Transverse colon (tissue), 4 donors: ENCODE measurements around the gene RAB24. TPM values are rescaled to one million over a fixed set of nuclear protein-coding genes. Genes with fewer than 3 reads are reported as not detected.

Source experiments
- DNase-seq: peaks from one replicate; pipeline ENCODE4 v3.0.0-alpha.2; 2019
- H3K27ac ChIP-seq, 4 donors: fragments of 200-600 bp; sonication (generic); 2 replicates each; pipeline ENCODE4 v1.5.1; 2016 to 2018; ENCODE audit warnings: inconsistent platforms in 4 of 4
- H3K27me3 ChIP-seq: fragments of 200-600 bp; sonication (generic); 2 replicates; pipeline ENCODE4 v1.5.1; 2017; ENCODE audit warnings: inconsistent platforms
- H3K36me3 ChIP-seq, 4 donors: fragments of 200-600 bp; sonication (generic); 2 replicates each; pipeline ENCODE4 v1.5.1; 2017 to 2019; ENCODE audit warnings: inconsistent platforms in 4 of 4
- H3K4me1 ChIP-seq, 4 donors: fragments of 200-600 bp; sonication (generic); 2 replicates each; pipeline ENCODE4 v1.5.1; 2017 to 2020; ENCODE audit warnings: inconsistent platforms in 4 of 4
- H3K4me3 ChIP-seq, 4 donors: fragments of 200-600 bp; sonication (generic); 1 replicate in 1 of 4; 2 replicates in 3 of 4; pipeline versions ENCODE4 v1.5.1 to v1.6.1; 2017 to 2019; ENCODE audit warnings: inconsistent platforms in 4 of 4
- H3K9me3 ChIP-seq, 2 donors: fragments of 200-600 bp; sonication (generic); 2 replicates each; pipeline ENCODE4 v1.5.1; 2017 to 2019; ENCODE audit warnings: inconsistent platforms in 2 of 2
- EP300 ChIP-seq: sonication (generic); formaldehyde crosslinking; IDR thresholded peaks from one replicate; pipeline ENCODE4 v1.6.1; 2017; ENCODE audit warnings: antibody characterized with exemption, low read depth
- POLR2A ChIP-seq: fragments of 450-650 bp; IDR thresholded peaks from one replicate; pipeline ENCODE4 v1.6.1; 2016; ENCODE audit warnings: antibody characterized with exemption, mild to moderate bottlenecking, moderate library complexity
- POLR2AphosphoS5 ChIP-seq, 3 donors: sonication (generic); formaldehyde crosslinking; IDR thresholded peaks; one replicate each; pipeline ENCODE4 v1.6.1; 2016; ENCODE audit warnings: antibody characterized with exemption in 3 of 3
- WGBS, 2 donors: methylation state at CpG; one replicate each; pipeline ENCODE4 v1.1.5; 2018; ENCODE audit warnings: low coverage in 1 of 2; 5-methylcytosine and 5-hydroxymethylcytosine counted together
- in situ Hi-C, 4 donors: fragments of 200-750 bp; cut with MboI; loops; one replicate each; pipeline versions ENCODE4 v1.15.0 to v1.15.1; 2017; ENCODE audit warnings: low sequenced_read_pairs in 3 of 4, low pct_ligation_motif_present in 1 of 4, low pct_unique_long_range_greater_than_20kb in 1 of 4
- intact Hi-C: fragments of 100-400 bp; cut with DNase I; formaldehyde crosslinking; loops from one replicate; pipeline ENCODE4 v1.15.1; 2023; ENCODE audit warnings: low total_unique reads
- total RNA-seq, 4 donors: library from RNA; depleted of rRNA; stranded (reverse); fragments of >200 nt; gene quantifications; one replicate each; pipeline ENCODE4 v1.1.0, GENCODE V29; 2016
- TF ChIP-seq, protein P1 (sequence below), 5 experiments: fragments of 200-600 bp in 3 of 5; fragments of 450-650 bp in 2 of 5; sonication (generic) in 3 of 5; IDR thresholded peaks; 1 replicate in 2 of 5; 2 replicates in 3 of 5; pipeline ENCODE4 v1.5.1; 2016 to 2017; ENCODE audit warnings: antibody characterized with exemption in 5 of 5, inconsistent platforms in 3 of 5, mild to moderate bottlenecking in 2 of 5, moderate library complexity in 1 of 5

Gene RAB24
- 10 to 100 TPM; 38.2 to 68.1 (median 51.8) TPM for total RNA-seq

DNA sequence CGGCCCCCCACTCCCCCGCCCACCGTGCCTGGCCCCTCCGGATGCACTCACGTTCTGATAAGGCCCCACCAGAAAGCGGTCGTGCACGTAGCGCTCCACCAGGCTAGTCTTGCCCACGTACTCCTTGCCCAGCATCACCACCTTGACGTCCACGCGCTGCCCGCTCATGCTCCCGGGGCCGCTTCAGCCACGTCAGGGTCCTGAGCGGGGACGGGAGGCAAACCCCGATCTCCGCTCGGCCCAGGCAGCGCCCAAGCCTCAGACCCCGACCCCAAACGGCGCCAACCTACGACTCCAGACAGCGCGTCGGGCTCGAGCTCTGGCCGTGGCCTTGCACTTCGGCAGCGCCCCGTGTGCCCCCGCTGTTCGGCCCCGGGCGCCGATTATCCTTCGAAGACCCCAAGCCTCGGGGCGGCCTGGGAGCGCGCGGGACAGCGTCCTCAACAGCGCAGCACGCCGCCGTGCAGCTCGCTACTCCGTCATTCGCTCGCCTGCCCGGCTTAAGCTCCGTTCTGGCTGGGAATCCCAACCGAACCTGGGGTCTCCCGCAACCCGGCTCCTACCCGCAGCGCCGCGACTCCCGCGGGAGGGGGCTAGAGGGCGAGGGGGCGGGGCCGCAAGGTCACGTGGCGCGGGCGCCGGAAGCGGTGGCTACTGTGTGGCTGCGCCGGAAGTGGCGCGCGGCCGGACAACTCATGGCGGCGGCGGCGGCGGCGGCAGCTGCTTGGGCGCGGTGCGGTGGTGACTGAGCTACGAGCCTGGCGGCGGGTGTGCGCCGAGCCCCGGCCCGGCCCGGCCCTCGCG is at the start of gene RAB24, which contains the start of gene PRELID1:
Gene RAB24, minus strand, starts transcription at position 599 of the 804 bp plus-strand sequence. Its CDS starts 431 bp downstream, at position 168.
Gene PRELID1, plus strand, starts transcription at position 679 of the 804 bp plus-strand sequence. CDS start 187 bp downstream, outside the sequence.
- peak within 1 kb of the TSS; percentile 78 to 86 (median 85) for H3K4me3 ChIP-seq
- in situ Hi-C loops, result loop anchor here in 1 of 4 donors (25.0 kb wide), 1 partner anchor 159 kb away; the partner anchor contains the start of gene DBN1
- H3K27me3 ChIP-seq, result no peaks in the 10 kb centered on the region
- intact Hi-C loops, result no loop called here
- 0% methylated on average over 67 of the region's 100 CpGs; no CpG with 5 or more reads in 1 of the 2 donors for WGBS, 2 donors
- no peak for TF ChIP-seq EP300
- TF ChIP-seq POLR2A, result peak; percentile 73
- TF ChIP-seq POLR2AphosphoS5 (IDR thresholded peaks at IDR 0.05), result peak; percentile 78 to 94 (median 90)
- TF ChIP-seq, protein P1, sequence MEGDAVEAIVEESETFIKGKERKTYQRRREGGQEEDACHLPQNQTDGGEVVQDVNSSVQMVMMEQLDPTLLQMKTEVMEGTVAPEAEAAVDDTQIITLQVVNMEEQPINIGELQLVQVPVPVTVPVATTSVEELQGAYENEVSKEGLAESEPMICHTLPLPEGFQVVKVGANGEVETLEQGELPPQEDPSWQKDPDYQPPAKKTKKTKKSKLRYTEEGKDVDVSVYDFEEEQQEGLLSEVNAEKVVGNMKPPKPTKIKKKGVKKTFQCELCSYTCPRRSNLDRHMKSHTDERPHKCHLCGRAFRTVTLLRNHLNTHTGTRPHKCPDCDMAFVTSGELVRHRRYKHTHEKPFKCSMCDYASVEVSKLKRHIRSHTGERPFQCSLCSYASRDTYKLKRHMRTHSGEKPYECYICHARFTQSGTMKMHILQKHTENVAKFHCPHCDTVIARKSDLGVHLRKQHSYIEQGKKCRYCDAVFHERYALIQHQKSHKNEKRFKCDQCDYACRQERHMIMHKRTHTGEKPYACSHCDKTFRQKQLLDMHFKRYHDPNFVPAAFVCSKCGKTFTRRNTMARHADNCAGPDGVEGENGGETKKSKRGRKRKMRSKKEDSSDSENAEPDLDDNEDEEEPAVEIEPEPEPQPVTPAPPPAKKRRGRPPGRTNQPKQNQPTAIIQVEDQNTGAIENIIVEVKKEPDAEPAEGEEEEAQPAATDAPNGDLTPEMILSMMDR (IDR thresholded peaks at IDR 0.05), result peak in 3 of 5 experiments; percentile 32 to 53 (median 39)
- peaks cover 40 to 62% (median 54%) of the 10 kb centered on the region in 4 donors for H3K4me1 ChIP-seq
- DNase-seq, result peak; percentile 92
- no peaks in the 10 kb centered on the region for H3K36me3 ChIP-seq
- peak within 1 kb of the TSS; percentile 89 to 92 (median 91) for H3K27ac ChIP-seq
- no peaks in the 10 kb centered on the region for H3K9me3 ChIP-seq

DNA sequence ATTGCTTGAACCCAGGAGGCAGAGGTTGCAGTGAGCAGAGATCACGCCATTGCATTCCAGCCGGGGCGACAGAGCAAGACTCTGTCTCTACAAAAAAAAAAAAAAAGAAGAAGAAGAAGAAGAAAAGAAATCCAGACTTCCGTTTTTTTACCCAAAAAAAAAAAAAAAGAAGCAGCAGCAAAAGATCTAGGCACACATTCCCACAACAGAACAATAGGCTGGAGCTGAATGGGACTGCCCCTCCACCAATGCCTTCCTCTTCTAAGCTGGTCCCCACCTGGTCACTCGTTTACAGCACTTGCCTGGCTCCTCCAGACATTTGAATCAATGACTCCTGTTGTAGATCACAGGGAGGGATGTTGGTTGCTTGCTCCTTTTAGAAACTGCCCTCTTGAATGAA is 49.6 kb upstream of the RAB24 start:
- no peak overlapping the region for H3K4me3 ChIP-seq
- 70 to 92% methylated on average over 4 to 5 of the region's 5 CpGs for WGBS, 2 donors

DNA sequence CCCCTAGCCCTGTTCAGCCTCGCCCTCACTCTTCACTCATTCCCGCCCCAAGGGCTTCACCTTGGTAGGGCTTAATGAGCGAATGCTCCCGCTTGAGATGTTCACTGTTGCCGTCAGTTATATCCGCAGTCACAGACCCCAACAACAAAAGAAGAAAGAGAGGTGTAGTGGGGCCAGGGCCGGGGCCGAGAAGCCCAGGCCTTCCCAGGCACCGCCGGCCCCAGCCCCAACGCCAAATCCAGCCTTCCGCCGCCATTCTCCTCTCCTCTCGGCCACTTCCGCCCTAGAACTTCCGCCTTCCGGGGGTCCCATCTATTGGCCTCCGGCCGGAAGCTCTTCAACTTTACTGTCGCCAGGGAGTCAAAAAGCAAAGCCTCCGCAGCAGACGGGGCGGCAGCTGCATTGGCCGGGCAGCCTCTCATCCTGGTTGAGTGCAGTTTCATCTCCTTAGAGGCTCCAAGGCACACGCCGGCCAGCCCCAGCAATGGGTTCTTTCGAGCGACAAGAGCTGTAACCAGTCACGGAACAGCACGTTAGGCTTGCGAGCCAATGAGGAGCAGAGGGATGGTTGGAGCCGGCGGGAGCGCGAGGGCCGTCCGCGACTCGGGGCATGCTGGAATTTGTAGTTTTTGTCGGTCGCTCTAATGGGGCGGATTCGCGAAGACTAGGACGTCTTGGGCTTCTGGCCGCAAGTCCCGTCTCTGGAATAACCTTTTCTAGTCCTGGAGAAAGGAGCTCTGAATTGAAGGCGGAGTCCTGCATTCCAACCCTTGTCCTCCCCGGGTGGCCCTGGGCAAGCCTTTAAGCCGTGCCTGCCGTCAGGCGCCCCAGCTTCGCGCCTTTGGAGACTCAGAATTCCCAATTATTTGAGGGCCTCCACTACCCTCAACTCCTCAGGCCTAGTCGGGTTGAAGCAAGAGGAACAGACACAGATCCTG is 48.1 kb upstream of the RAB24 start, which contains the start of gene LMAN2:
Gene LMAN2, minus strand, starts transcription at position 277 of the 938 bp plus-strand sequence. Its CDS starts 21 bp downstream, at position 256.
- in situ Hi-C loops (no loop called here), intact Hi-C loops (no loop called here)
- DNase-seq, result peak; percentile 94
- Histone ChIP-seq H3K36me3 (peaks cover 0 to 8% (median 2%) of the 10 kb centered on the region in 4 donors), H3K9me3 (no peaks in the 10 kb centered on the region), H3K4me3 (peak within 1 kb of the TSS; percentile 77 to 96 (median 82)), H3K27ac (peak within 1 kb of the TSS; percentile 92 to 96 (median 94)), H3K4me1 (peaks cover 17 to 34% (median 25%) of the 10 kb centered on the region in 4 donors), H3K27me3 (no peaks in the 10 kb centered on the region)
- TF ChIP-seq POLR2A (peak; percentile 81), EP300 (no peak), POLR2AphosphoS5 (IDR thresholded peaks at IDR 0.05) (peak; percentile 36 to 82 (median 71))
- TF ChIP-seq, protein P1 (IDR thresholded peaks at IDR 0.05), result no peak
- 9 to 53% methylated on average over 6 to 55 of the region's 55 CpGs for WGBS, 2 donors

More for the DNA sequence above, 49.6 kb upstream of the RAB24 start:
- Histone ChIP-seq H3K27me3 (no peaks in the 10 kb centered on the region), H3K9me3 (no peaks in the 10 kb centered on the region), H3K36me3 (no peaks in the 10 kb centered on the region), H3K27ac (no peak overlapping the region), H3K4me1 (peaks cover 20 to 38% (median 30%) of the 10 kb centered on the region in 4 donors)
- no peak for DNase-seq
- TF ChIP-seq POLR2A (no peak), POLR2AphosphoS5 (IDR thresholded peaks at IDR 0.05) (no peak), EP300 (no peak)
- TF ChIP-seq, protein P1 (IDR thresholded peaks at IDR 0.05), result no peak
- in situ Hi-C loops, result no loop called here
- intact Hi-C loops, result no loop called here
